Mammary epithelial cell (primary cell): ENCODE results near the gene ZFAND5.

Source experiments
- CTCF ChIP-seq, 2 donors: IDR thresholded peaks in 1 of 2; conservative IDR thresholded peaks in 1 of 2; 2 replicates each; pipeline ENCODE4 v1.5.1; 2011 to 2012; ENCODE audit warnings: inconsistent platforms in 2 of 2, low read length in 2 of 2, mild to moderate bottlenecking in 2 of 2, control low read depth in 1 of 2, low read depth in 1 of 2; ENCODE audit not compliant: insufficient read depth in 1 of 2; ENCODE audit errors: extremely low read depth in 1 of 2
- EZH2 ChIP-seq: IDR thresholded peaks from 2 replicates; pipeline ENCODE4 v1.6.1; 2012; ENCODE audit warnings: low read length, inconsistent platforms, borderline replicate concordance

- TF ChIP-seq CTCF (conservative IDR thresholded peaks at IDR 0.05 in 1 of 2, IDR thresholded peaks at IDR 0.05 in 1 of 2; ENCODE audit: extremely low read depth in 1 of 2, insufficient read depth in 1 of 2, low read depth in 1 of 2, low read length in 2 of 2): no peak
- TF ChIP-seq EZH2: no peak
Measured at GRCh38 chr9:72401396-72401795, 36.4 kb upstream of the ZFAND5 start.
